GM18868 (cell line): ENCODE measurements around the gene HOGA1.

ENCODE experiments used
- ATAC-seq: cut with Tn5 transposase; IDR thresholded peaks from one replicate; pipeline ENCODE4 v1.9.1; 2021; ENCODE audit warnings: mild to moderate bottlenecking, moderate library complexity; ENCODE audit not compliant: unreplicated experiment

Gene HOGA1

DNA sequence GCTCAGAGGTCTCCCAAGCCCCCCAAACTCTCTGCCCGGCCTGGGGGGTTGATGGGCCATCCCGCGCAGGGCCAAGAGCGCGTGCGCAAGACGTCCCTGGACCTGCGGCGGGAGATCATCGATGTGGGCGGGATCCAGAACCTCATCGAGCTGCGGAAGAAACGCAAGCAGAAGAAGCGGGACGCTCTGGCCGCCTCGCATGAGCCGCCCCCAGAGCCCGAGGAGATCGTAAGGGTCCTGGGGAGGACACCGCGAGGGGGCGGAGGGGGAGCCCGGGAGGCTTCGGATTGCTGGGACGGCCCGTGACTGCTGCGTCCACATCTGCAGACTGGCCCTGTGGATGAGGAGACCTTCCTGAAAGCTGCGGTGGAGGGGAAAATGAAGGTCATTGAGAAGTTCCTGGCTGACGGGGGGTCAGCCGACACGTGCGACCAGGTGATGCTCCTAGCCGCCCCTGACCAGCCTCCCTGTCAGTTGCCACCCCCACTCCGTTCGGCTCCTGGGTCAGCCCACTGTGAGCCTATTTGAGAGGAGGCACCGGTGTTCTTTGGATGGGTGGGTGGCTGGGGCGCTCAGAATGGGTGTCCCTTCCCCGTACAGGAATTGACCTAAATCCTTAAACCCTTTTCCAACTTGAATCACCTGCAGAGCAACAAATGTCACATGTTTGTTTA, 5.9 kb upstream of the HOGA1 start:
- ATAC-seq = no peak

DNA sequence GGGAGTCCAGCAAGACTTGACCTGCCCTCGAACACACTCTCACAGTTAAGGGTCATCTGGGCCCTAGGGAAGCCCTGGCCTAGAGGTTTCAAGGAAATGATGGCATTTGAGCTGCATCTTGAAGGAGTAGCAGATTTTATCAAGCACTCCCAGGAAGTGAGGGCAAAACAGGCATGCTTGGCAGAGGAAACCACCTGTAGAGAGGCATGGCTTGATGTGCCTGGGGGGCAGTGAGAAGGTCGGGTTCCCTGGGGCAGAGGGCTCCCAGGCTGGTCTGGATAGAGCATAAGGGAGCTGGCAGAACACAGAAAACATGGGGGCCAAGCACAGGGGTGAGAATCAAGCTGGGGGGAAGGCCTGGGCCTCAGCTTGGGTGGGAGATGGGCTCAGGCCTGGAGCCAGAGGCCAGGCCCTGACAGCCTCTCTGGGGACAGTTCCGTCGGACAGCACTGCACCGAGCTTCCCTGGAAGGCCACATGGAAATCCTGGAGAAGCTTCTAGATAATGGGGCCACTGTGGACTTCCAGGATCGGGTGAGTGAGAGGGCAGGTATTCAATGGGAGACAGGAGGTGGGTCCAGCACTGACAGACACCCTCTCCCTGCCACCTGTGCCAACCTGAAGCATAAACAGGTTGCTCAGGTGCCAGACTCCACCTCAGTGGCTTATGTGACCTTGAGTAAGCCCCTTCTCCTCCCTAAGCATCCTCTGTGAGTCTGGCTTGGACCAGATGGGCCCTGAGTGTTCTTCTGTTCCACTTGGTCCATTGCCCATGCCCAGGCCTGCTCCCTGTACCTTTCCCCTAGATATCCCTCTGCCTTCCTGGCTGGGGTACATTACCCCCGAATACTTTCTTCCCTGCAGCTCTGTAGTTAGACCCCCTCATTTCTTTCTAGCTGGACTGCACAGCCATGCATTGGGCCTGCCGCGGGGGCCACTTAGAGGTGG, 3.5 kb upstream of the HOGA1 start:
- no peak for ATAC-seq

DNA sequence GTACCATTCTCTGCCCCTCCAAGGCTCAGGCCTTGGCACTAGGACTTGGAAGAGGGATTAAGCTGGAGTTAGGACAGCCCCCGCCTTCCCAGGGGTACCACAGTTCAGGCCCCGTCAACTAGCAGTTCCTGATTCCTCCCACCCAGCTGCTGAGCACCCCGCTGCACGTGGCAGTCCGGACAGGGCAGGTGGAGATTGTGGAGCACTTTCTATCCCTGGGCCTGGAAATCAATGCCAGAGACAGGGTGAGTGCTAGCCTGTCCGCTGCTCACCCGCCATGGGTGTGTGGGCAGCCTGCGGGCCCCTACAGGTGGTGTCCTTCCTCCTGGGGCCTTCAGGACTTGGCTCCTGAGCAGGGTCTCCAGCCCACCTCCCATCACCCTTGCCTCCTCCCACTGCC, 2.0 kb upstream of the HOGA1 start:
- no peak for ATAC-seq

DNA sequence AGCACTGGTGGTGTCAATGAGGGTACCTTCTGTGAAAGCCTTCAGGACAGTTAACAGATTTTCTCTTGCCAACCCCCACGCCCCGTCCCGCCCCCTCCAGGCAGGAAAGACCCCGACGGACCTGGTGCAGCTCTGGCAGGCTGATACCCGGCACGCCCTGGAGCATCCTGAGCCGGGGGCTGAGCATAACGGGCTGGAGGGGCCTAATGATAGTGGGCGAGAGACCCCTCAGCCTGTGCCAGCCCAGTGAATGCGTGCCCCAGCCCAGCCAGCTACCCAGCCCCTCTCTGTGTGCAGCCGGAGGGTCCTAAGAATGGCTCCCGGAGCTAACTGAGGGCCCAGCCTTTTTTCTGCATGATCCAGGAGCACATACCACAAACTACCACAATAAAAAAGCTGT, 713 bp upstream of the HOGA1 start:
- no peak for ATAC-seq

DNA sequence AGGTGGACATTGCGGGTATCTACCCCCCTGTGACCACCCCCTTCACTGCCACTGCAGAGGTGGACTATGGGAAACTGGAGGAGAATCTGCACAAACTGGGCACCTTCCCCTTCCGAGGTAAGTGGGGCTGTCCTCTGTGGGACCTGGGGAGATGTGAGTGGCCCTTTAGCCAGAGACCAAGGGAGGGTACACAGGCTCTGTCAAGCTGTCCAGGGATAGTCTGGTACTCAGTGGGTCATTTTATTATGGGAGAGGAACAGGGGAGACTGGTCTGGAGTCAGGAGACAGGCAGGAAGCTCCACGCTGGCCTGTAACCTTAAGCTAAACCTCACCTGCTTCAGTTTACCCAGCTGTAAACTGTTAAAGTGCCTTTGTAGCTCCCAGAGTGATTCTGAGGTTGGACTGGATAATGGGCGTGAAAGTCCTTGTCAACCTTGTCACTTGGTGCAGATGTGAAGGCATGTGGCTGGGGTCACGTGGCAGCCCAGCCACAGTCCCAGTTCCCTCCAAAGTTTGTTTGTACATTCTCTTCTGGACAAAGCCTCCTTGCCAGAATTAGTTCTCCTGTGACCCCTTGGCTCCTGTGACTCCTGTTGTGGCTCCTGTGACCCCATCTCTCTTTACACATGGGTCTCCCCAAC, 729 bp downstream of the HOGA1 start:
- ATAC-seq = no peak

DNA sequence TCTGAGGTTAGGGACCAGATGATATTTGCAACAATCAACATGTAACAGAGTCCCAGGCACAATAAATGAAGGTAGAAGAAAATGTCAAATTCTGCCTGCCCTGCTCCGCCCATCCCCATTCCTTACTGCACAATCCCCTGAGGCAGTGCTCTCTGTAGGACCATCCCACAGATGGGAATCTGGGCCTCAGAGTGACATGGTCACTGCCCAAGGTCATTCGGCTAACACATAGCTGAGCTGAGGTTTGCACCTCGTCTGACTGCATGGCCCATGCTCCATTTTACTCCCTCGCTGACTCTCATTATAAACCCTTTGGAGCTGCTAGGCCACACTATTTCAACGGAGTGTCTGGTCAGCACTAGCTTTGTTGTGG, 1.2 kb downstream of the HOGA1 start:
- no peak for ATAC-seq

DNA sequence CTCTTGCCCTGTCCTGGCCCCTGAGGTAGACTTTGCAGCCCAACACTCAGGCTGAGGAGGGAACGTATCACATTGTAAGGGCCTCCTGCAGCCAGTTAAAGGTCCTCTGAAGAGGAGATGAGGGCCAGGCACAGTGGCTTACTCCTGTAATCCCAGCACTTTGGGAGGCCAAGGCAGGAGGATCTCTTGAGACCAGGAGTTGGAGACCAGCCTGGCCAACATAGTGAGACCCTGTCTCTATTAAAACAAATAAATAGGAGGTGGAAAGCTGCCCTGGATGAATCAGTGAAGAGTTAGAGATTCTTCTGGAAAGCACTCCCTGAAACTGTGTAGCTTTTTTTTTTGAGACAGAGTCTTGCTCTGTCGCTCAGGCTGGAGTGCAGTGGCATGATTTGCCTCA, 3.0 kb downstream of the HOGA1 start:
- ATAC-seq = no peak

DNA sequence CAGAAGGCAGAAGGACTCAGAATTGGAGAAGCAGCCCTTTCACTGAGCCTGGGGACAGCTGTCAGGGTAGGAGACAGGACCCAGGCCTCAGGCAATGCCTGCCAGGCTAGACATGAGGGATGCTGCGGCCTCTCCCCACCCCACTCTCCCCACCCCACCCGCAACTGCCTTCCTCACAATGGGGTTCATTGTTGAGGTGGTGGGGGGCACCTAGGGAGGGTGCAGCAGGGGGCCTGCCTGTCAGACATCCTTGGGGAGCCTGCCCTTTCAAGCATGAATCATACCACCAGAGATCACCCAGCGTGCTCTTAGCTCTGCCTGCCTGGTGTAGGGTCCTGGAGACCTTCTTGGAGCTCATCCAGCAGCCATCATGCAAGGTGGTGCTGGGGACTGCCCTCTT, 5.3 kb downstream of the HOGA1 start, which contains the start of gene C10orf62:
C10orf62 (plus strand) TSS at position 243 of the 400 bp plus-strand sequence. CDS start 177 bp downstream, outside the sequence.
- no peak for ATAC-seq

DNA sequence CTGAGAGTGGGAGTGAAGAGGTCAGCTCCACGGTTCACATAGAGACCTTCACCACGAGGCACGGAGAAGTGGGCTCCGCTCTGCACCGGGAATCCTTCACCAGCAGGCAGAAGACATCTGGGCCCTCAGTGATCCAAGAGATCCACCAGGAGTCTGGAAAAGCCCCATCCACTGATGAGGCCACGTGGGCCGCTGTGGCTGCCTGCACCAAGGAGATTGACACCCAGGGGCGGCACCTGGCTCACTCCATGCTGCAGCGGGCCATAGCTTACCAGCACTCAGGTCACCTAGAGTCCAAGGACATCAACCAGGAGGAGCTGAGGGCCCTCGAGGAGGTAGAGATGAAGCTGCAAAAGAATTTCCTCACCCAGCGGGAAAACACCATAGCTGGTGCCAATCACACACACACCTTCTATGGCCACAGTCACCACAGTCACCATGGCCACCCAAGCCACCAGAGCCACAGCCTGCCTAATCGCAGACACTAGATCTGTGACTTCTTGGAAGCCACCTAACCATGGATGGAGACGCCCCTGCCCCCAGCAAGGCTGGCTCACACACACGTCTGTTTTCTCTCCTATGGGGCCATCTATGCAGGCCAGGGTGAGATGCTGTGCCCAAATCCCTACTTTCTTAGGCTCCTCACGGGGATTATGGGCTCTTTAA, 6.0 kb downstream of the HOGA1 start:
- ATAC-seq = no peak

DNA sequence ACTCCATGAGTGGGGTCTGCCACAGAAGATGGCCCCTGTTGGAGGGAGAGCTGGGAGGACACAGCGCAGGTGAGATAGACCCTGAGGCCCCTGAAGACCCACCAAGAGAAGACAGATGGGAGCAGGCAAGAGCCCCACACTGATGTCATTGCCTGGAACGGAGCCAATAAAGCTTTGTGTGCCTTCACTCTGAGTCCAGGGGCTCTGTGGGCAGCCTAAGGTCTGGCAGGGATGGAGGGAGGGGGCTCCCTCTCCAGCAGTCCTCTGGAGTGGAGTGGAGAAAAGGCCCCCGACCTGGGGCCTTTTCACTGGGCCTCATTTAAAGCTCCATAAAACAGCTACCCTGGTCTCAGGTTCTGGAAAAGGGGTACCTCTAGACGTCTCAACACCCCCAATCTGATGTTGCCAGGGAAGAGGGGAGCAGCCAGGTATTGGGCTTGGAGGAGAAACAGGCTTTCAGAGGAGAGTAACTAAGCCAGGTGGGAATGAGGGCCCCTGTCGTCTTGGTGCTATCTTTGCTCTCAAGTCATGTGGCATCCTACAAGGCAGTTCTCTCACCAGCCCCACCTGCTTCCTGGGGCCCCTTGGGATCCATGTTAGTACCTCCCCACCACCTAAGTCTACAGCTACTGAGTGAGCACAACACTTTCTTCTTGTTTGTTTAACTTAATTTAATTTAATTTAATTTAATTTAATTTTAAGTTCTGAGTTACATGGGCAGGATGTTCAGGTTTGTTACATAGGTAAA, 6.7 kb downstream of the HOGA1 start:
- no peak for ATAC-seq

DNA sequence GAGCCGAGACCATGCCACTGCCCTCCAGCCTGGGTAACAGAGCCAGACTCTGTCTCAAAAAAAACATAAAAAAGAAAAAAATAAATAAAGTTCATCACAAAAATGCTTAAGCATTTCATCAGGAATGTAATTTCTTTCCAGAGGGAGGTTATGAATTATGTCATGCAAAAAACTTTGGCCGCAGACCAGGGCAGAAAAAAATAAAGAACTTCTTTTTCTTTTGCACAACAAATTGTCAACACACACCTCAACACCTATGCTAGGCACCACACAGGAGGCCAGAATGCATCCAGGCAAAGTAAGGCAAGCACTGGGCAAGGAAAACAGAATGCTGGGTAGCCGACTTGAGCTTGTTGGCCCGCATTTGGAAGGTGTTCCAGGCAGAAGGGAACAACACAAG, 9.2 kb downstream of the HOGA1 start:
- no peak for ATAC-seq

DNA sequence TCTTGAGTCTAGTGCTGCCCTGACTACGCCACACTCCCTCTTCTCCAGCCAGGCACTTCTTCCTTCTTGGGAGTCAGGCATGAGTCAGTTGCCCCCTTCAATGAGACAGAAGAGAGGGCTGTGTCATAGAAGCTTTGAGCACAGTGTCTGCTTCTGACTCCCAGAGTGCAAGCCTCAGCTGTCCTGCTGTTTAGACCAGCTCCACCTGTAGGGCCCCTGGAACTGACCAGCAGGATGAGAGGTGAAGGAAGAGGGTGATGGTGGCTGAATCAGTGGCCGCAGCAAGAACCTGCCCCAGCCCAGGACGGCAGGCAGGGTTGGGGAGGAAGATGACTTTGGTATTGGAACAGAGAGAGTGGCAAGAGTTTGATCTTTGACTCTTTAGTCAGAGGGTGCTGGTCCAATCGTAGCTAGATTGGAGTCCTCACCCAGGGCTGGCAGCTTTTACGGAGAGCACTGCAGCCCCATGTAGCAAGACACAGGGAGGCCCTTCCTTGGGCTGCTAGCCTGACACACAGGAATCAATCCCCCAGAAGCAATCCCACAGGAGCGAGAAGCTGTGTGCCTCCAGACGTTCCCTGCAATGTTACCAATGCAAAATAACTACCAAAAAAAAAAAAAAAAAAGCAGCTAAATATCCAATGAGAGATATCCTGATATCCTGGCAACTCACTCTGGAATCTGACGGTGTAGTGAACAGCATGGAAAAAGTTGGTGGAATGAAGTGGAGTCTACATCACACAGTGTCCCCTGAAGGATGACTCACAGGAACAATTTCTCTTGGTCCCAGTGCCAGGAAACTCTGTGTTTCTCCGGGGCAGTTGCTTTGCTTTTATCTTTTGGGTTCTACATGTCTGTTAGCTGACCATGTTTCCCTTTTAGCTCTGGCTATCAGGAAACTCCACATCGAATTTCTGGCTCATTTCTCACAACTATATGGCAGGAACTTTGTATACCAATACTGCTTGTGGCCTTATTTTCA, 12.2 kb downstream of the HOGA1 start:
- ATAC-seq = no peak

DNA sequence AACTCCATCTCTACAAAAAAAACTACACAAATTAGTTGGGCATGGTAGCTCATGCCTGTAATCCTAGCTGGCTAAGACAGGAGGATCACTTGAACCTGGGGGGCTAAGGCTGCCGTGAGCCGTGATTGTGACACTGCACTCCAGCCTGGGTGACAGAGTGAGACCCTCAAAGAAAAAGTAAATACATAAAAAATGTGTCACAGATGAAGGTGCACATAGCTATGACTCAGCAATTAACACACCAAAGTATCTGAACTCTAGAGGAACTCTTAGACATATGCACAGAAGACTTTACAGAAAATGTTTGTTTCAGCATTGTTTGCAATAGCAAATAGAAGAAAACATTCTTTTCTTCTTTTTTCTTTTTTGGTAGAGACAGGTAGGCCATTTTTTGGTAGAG, 13.6 kb downstream of the HOGA1 start:
- ATAC-seq = no peak

DNA sequence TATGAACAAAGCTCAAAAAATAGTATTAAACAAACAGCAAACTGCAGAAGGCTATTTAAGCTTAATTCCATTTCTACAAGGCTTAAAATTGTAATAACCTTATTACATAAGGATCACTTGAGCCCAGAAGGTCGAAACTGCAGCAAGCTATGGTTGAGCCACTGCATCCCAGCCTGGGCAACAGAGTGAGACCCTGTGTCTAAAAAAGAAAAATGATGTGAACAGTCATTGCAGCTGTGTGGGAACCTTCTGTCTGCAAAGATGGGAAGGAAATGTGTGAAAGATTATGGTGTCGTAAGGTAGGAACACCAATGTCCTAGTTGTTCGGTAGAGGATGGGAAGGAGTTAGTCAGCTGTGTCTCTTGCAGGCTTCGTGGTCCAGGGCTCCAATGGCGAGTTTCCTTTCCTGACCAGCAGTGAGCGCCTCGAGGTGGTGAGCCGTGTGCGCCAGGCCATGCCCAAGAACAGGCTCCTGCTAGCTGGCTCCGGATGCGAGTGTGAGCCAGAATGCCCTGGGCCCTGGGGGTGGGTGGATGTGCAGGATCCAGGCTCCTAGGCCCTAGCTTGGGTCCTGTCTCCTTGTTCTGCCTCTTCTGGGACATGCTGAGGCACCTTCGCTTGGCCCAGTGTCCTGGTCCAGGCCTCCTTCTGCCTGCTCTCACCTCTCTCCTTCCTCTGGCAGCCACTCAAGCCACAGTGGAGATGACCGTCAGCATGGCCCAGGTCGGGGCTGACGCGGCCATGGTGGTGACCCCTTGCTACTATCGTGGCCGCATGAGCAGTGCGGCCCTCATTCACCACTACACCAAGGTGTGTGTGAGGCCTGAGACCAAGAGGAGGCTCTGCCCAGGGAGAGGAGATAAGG, 14.4 kb downstream of the HOGA1 start:
- ATAC-seq = no peak

DNA sequence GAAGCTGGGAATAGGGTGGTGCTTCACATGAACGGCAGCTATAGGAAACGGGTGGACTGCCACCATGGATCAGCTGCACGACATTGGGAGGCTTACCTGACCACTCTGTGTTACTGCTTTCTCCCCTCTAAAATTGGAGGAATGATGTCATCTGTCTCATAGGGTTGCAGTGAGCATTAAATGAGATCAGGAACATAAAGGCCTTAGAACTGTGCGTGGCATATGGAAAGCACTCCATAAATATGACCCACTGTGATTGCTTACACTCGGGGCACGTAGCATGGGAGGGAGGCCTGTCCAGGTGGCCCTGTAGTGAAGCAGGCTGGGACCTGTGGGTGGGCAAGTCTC, 15.1 kb downstream of the HOGA1 start:
- ATAC-seq = no peak

DNA sequence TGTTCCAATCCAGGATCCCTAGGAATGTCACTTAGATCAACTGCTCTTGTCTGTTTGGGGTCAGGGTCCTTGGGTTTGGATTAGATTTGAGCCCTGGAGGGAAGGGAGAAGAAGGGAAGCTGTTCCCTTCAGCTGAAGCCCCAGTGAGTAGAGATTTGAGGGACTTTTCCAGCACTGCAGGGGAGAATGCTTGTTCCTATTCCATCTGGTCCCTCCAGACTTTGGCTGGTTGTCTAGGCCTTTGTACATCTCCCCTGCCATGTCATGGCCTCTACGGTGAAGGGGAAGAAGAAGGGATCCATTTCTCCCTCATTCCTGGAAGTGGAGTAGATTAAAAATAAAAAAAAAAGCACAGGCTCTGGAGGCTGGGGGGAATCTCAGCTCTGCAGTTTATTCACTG, 16.4 kb downstream of the HOGA1 start:
- no peak for ATAC-seq

DNA sequence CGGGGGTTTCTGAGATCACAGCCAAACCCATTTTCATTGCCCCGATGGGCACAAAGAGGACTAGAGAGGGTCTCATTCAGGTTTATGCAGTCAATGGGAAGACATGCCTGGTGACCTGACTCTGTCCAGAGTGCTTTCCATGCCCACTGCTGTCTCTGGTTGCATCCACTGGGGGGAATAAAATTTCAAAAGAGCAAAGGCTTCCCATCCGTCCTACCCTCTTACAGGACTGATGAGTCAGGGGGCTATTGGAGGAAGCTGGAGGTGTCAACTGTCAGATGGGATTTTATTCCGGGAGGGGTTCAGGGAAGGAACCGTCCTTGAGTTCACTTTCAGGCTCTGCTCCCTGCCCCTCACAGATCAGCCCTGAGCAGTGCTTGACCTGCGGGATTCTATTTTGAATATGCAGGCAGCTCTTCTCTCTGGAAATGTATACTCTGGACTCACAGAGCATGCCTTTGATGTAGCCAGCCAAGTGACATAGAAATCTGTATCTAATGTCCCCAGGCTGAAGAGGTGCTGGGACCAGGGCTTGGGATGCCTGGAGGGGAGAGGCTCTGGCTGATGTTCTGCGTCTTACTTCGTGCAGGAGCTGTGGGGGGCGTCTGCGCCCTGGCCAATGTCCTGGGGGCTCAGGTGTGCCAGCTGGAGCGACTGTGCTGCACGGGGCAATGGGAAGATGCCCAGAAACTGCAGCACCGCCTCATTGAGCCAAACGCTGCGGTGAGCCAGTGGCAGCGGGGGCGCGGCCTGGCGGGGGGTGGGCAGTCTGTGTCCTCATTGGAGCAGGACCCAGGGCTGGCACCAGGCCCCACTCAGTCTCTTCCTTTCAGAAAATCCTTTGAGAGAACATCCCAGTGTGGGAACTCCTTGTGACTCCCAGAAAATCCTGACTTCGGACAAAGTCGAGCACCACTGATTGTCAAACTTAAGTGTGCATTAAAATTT, 17.4 kb downstream of the HOGA1 start:
- no peak for ATAC-seq
